Suprapubic skin (tissue), 4 donors: ENCODE data around the gene SNTA1. TPM values are rescaled to one million over a fixed set of nuclear protein-coding genes. Genes with fewer than 3 reads are reported as not detected.
"Not testable (repeated sequence)": the region's sequence is repeated elsewhere in the genome, so short reads cannot be mapped to it uniquely, and the experiment has no call there.

Experiments
- DNase-seq, 2 donors: peaks; one replicate each; pipeline ENCODE4 v3.0.0-alpha.2; 2019; ENCODE audit warnings: low spot score in 2 of 2
- H3K27ac ChIP-seq: fragments of 200-600 bp; sonication (generic); one replicate; pipeline ENCODE4 v1.5.1; 2019
- H3K27me3 ChIP-seq: fragments of 200-600 bp; sonication (generic); one replicate; pipeline ENCODE4 v1.5.1; 2019
- H3K36me3 ChIP-seq: fragments of 200-600 bp; sonication (generic); one replicate; pipeline ENCODE4 v1.5.1; 2019
- H3K4me1 ChIP-seq: fragments of 200-600 bp; sonication (generic); one replicate; pipeline ENCODE4 v1.5.1; 2019
- H3K4me3 ChIP-seq: fragments of 200-600 bp; sonication (generic); one replicate; pipeline ENCODE4 v1.5.1; 2019; ENCODE audit warnings: mild to moderate bottlenecking
- H3K9me3 ChIP-seq: fragments of 200-600 bp; sonication (generic); one replicate; pipeline ENCODE4 v1.5.1; 2019
- EP300 ChIP-seq: sonication (generic); formaldehyde crosslinking; IDR thresholded peaks from one replicate; pipeline ENCODE4 v1.6.1; 2017; ENCODE audit warnings: antibody characterized with exemption
- POLR2A ChIP-seq, 2 donors: fragments of 450-650 bp; IDR thresholded peaks; one replicate each; pipeline ENCODE4 v1.6.1; 2017; ENCODE audit warnings: antibody characterized with exemption in 2 of 2, mild to moderate bottlenecking in 2 of 2, moderate library complexity in 2 of 2
- POLR2AphosphoS5 ChIP-seq, 3 donors: sonication (generic); formaldehyde crosslinking; IDR thresholded peaks; one replicate each; pipeline ENCODE4 v1.6.1; 2017; ENCODE audit warnings: antibody characterized with exemption in 3 of 3
- WGBS: methylation state at CpG from one replicate; pipeline ENCODE4 v1.1.5; 2018; 5-methylcytosine and 5-hydroxymethylcytosine counted together
- total RNA-seq, 4 donors: library from RNA; depleted of rRNA; stranded (reverse); fragments of >200 nt; gene quantifications; one replicate each; pipeline ENCODE4 v1.1.0, GENCODE V29; 2016
- TF ChIP-seq, protein P1 (sequence below), 2 donors: fragments of 200-600 bp in 1 of 2; fragments of 450-650 bp in 1 of 2; sonication (generic) in 1 of 2; IDR thresholded peaks; one replicate each; pipeline ENCODE4 v1.5.1; 2016 to 2019; ENCODE audit warnings: antibody characterized with exemption in 2 of 2, mild to moderate bottlenecking in 1 of 2, moderate library complexity in 1 of 2

SNTA1 gene
- total RNA-seq, 4 donors from 2014 or later = 8.1 to 20.0 (median 14.1) TPM

DNA sequence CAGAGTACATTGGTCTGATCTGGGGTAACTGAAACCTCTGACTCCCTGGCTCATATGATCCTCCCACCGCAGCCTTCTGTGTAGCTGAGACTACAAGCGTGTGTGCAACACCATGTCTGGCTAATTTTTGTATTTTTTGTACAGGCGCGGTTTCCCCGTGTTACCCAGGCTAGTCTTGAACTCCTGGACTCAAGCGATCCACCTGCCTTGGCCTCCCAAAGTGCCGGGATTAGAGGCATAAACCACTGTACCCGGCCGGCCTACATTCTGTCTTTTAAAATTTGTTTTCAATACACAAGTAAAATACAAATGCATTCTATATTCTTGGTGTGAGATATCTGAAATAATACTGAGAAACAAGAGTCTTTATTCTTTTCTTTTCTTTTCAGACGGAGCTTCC lies 44.6 kb upstream of the SNTA1 start:
- no peaks in the 10 kb centered on the region for H3K27me3 ChIP-seq
- H3K36me3 ChIP-seq = no peaks in the 10 kb centered on the region
- peaks cover 23% of the 10 kb centered on the region for H3K4me1 ChIP-seq
- no peak overlapping the region for H3K4me3 ChIP-seq
- H3K9me3 ChIP-seq = no peaks in the 10 kb centered on the region
- no peak for TF ChIP-seq POLR2AphosphoS5 (IDR thresholded peaks at IDR 0.05)
- no peak for TF ChIP-seq EP300
- 95% methylated on average over 10 of the region's 10 CpGs for WGBS
- H3K27ac ChIP-seq = no peak overlapping the region
- DNase-seq = no peak

DNA sequence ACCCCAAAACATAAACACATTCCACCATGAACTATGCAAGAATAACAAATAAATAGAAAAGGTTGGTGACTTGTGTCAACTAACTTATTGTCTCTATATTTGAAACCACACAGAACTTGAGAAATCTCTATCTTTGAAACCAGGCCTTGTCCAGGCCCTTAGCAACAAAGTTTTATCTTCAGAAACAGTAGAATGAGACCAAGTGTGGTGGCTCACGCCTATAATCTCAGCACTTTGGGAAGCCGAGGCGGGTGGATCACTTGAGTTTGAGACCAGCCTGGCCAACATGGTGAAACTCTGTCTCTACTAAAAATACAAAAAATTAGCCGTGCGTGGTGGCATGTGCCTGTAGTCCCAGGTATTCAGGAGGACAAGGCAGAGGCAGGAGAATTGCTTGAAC lies 39.6 kb upstream of the SNTA1 start:
- not testable (repeated sequence) for H3K27ac ChIP-seq, H3K9me3 ChIP-seq, H3K27me3 ChIP-seq, H3K4me3 ChIP-seq, H3K4me1 ChIP-seq, H3K36me3 ChIP-seq, DNase-seq
- WGBS = 94% methylated on average over 5 of the region's 5 CpGs

DNA sequence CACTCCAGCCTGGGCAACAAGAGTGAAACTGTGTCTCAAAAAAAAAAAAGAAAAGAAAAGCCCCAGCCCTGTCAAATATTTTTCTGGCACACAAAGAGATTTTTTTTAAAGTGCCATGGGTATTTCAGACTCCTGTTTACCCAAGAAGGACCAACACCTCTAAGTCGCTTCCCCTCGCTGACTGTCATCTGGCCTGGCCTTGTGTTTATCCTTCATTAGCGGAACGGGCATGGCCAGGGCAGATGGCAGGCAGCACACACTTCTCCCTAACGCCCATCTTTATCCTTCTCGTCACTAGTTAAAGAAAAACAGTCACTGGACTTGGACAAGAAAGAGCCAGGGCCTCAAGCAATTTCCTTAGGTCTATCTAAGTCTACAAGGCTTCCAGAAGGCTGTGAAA lies 39.0 kb upstream of the SNTA1 start:
- no peak for DNase-seq
- no peaks in the 10 kb centered on the region for H3K9me3 ChIP-seq
- no peak overlapping the region for H3K4me3 ChIP-seq
- no peaks in the 10 kb centered on the region for H3K4me1 ChIP-seq
- WGBS = 96% methylated on average over 6 of the region's 6 CpGs
- no peaks in the 10 kb centered on the region for H3K27me3 ChIP-seq
- TF ChIP-seq POLR2AphosphoS5 (IDR thresholded peaks at IDR 0.05) (no peak), EP300 (no peak), POLR2A (IDR thresholded peaks at IDR 0.05) (no peak)
- TF ChIP-seq, protein P1, sequence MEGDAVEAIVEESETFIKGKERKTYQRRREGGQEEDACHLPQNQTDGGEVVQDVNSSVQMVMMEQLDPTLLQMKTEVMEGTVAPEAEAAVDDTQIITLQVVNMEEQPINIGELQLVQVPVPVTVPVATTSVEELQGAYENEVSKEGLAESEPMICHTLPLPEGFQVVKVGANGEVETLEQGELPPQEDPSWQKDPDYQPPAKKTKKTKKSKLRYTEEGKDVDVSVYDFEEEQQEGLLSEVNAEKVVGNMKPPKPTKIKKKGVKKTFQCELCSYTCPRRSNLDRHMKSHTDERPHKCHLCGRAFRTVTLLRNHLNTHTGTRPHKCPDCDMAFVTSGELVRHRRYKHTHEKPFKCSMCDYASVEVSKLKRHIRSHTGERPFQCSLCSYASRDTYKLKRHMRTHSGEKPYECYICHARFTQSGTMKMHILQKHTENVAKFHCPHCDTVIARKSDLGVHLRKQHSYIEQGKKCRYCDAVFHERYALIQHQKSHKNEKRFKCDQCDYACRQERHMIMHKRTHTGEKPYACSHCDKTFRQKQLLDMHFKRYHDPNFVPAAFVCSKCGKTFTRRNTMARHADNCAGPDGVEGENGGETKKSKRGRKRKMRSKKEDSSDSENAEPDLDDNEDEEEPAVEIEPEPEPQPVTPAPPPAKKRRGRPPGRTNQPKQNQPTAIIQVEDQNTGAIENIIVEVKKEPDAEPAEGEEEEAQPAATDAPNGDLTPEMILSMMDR (IDR thresholded peaks at IDR 0.05) = no peak
- no peak overlapping the region for H3K27ac ChIP-seq
- no peaks in the 10 kb centered on the region for H3K36me3 ChIP-seq

DNA sequence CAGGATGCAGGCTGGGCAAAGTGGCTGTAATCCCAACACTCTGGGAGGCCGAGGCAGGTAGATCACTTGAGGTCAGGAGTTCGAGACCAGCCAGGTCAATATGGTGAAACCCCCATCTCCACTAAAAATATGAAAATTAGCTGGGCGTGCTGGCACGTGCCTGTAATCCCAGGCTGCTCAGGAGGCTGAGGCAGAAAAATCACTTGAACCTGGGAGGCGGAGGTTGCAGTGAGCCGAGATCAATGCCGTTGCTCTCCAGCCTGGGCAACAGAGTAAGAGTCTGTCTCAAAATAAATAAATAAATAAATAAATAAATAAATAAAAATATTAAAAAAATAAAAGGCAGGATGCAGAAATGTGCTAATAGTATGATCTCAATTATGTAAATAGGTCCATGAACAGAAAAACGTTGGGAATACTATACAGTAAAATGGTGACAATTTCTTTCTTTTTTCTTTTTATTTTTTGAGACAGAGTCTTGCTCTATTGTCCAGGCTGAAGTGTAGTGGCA lies 37.9 kb upstream of the SNTA1 start:
- TF ChIP-seq, protein P1 (IDR thresholded peaks at IDR 0.05) = no peak
- TF ChIP-seq POLR2AphosphoS5 (IDR thresholded peaks at IDR 0.05) = no peak
- TF ChIP-seq EP300 = no peak
- no peak for TF ChIP-seq POLR2A (IDR thresholded peaks at IDR 0.05)
- Histone ChIP-seq H3K27ac (no peak overlapping the region), H3K27me3 (no peaks in the 10 kb centered on the region), H3K36me3 (no peaks in the 10 kb centered on the region), H3K9me3 (no peaks in the 10 kb centered on the region), H3K4me1 (no peaks in the 10 kb centered on the region), H3K4me3 (no peak overlapping the region)
- 94% methylated on average over 8 of the region's 8 CpGs for WGBS
- DNase-seq = no peak

DNA sequence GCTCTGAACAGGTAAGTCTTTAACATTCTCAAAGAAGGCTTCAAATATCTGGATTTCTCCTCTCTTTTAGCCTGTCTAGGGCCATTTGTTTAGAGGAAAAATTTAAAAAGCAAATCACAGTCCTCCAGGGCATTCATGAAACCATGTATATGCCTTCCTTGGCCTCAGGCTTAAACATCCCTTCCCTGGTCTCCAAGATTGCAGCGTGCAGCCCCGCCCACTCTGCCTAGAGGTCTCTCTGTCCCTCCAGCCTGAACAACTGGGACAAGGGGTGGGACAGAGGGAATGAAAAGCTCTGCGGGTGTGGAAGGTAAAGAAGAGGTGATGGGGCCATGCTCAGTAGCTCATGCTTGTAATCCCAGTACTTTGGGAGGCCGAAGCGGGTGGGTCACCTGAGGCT lies 36.5 kb upstream of the SNTA1 start:
- Histone ChIP-seq H3K36me3 (no peaks in the 10 kb centered on the region), H3K27ac (no peak overlapping the region), H3K9me3 (no peaks in the 10 kb centered on the region), H3K4me1 (no peaks in the 10 kb centered on the region), H3K4me3 (no peak overlapping the region), H3K27me3 (no peaks in the 10 kb centered on the region)
- no peak for DNase-seq
- WGBS = 88% methylated on average over 5 of the region's 5 CpGs
- TF ChIP-seq POLR2A (IDR thresholded peaks at IDR 0.05) (no peak), POLR2AphosphoS5 (IDR thresholded peaks at IDR 0.05) (no peak), EP300 (no peak)
- TF ChIP-seq, protein P1 (IDR thresholded peaks at IDR 0.05) = no peak

DNA sequence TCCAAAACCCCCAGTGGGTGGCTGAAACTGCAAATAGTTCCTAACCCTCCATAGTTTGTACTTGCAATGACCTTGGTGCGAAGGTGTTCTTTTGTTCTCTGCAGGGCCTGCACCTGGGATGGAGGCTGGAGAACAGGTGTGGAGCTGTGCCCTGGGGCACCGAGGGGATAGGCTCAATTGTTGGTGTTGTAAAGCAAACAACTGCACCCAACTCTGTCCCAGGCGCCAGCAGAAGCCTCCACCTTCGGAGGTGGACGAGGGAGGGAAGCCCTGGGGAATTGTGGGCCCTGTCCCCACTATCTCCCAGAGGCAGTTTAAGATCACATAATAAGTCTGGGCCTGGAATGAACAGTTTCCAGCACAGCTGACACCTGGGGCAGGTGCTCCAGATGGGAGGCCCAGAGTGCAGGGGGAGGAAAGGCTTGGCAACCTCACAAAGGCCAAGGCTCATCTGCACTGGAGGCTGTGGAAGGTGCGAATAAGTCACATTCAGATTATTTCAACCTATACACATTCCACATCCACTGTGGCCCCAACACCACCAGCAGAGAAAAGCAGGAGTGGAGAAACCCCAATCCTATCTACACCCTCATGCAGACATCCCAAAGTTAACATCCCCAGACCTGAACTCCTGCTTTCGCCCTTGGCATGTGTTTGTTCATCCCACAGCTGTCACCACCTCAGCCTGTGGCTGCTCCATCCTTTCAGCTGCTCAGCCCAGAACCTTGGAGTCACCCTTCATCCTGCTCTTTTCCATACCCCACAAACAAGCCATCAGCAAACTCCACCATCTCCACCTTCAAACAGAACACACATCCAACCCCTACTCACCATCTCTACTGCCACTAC lies 34.0 kb upstream of the SNTA1 start:
- no peak for DNase-seq
- Histone ChIP-seq H3K4me1 (no peaks in the 10 kb centered on the region), H3K36me3 (no peaks in the 10 kb centered on the region), H3K4me3 (no peak overlapping the region), H3K27me3 (no peaks in the 10 kb centered on the region), H3K27ac (no peak overlapping the region), H3K9me3 (no peaks in the 10 kb centered on the region)
- WGBS = 83% methylated on average over 7 of the region's 7 CpGs
- TF ChIP-seq EP300 (no peak), POLR2A (IDR thresholded peaks at IDR 0.05) (no peak), POLR2AphosphoS5 (IDR thresholded peaks at IDR 0.05) (no peak)
- TF ChIP-seq, protein P1 (IDR thresholded peaks at IDR 0.05) = no peak
